HG03064 (cell line): ENCODE data around the gene RGS18.
"Not testable (repeated sequence)": the region's sequence is repeated elsewhere in the genome, so short reads cannot be mapped to it uniquely, and the experiment has no call there.

Experiments used
- ATAC-seq: cut with Tn5 transposase; IDR thresholded peaks from one replicate; pipeline ENCODE4 v1.9.1; 2021; ENCODE audit warnings: low read depth; ENCODE audit not compliant: unreplicated experiment

The RGS18 gene, protein sequence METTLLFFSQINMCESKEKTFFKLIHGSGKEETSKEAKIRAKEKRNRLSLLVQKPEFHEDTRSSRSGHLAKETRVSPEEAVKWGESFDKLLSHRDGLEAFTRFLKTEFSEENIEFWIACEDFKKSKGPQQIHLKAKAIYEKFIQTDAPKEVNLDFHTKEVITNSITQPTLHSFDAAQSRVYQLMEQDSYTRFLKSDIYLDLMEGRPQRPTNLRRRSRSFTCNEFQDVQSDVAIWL

DNA sequence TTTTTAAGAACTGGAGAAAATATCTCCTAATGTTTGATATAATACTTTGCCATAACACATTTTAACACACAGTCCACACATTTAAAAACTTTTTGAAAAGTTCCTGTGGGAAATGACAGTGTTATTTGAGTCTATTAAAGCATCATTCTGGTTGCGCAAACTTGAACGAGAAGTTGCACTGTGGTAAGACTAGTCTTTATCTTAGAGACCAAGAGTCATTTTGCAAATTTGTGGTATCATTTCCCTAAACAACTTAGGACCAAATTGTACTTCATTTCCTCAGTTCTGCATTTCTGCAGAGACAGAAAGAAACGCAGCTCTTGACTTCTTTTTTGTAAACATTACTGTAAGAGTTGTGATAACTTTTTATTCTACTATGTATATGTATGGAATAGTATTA lies at the start of gene RGS18:
RGS18 (plus strand) TSS at position 282 of the 400 bp plus-strand sequence. CDS start 176 bp downstream, outside the sequence.
- ATAC-seq, result no peak

DNA sequence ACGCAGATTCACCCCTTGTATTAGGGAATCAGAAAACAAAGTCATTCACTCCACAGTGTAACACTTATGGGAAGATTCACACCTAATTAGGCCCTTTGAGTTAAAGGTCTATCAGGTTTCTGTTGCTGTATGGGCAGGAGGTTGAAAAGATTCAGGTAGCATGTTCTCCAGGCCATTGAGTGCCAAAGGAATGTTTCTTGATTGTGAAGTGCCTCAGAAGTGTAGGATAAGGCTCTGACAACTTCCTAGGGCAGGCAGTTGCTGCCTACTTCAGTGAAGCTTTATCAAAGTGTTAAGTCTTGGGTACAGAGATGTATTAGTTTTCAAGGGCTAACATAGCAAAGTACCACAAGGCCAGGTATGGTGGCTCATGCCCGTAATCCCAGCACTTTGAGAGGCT lies 48.7 kb upstream of the RGS18 start:
- ATAC-seq, result no peak

GRCh38 chr1:192115000-192115399 lies 43.3 kb upstream of the RGS18 start:
- ATAC-seq, result no peak

DNA sequence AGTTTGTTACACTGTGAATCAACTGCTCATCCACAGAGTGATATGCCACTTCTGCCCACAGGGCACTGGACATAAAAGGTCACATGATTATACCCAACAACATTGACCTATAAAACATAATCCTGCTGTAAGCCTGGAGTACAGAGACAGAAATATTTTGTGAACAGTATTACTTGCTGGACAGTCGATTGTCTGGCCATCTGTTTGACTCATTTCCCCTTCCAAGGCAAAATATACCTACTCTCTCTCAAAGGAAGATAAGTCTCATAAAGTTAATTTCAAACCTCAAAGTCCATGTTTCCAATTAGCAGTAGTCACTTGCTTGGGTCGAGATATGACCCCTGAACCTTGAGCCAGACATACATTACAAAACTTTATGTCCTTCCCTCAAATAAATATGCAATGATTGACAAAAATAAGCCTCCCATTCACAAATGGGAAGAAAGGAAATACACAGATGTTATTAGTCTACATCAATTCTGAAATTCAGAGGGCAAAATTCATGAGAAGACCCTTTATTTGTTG lies 39.3 kb upstream of the RGS18 start:
- ATAC-seq, result no peak

- no peak for ATAC-seq
Observed at GRCh38 chr1:192119701-192120100, 38.6 kb upstream of the RGS18 start.

- no peak for ATAC-seq
Observed at GRCh38 chr1:192122668-192123067, 35.6 kb upstream of the RGS18 start.

GRCh38 chr1:192123212-192123611 lies 35.0 kb upstream of the RGS18 start:
- ATAC-seq, result no peak

DNA sequence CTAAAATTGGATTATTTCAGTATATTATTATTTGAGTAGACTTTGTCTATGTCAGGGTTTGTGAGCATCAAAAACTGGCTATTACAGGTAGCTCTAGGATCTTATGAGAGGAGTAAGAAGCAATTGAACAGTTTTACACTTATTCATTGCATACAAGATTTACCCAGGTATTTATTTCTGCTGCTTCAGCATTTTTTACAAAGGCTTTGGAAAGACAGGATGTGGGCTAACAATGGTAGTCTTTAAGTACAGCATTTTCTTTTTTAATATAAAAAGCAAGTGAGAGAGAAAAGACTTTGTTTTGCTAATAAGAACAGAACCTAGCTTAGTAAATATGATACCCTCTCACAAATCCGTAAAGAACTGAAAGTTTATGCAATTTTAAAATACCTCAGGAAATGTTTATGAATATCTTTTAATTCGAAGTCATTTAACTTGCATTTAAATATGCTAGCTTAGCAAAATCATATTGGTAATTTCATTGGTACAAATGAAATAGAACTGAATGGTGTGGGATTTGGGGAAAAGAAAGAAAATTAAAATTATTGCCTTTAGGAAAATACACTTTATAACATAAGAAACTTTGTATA lies 32.1 kb upstream of the RGS18 start:
- ATAC-seq, result no peak

DNA sequence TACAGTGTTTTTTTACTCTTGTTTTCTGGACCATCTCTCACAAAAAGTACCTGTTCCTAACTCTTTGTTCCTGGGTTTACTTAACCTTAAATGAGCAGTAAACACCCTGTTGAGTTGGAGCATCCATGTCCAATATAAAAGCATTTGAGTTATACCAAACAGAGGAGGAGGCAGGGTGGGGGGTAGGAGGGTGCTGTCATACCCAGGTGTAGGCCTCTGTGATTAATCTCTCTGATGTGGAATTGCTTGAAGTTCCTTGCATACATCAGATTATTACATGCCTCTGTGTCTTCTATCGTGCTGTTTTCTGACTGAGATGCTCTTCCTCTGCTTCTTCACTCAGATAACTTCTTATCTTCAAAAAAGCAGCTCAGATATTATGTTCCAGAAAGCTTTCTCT lies 28.1 kb upstream of the RGS18 start:
- ATAC-seq, result no peak

GRCh38 chr1:192130865-192131264 lies 27.4 kb upstream of the RGS18 start:
- not testable (repeated sequence) for ATAC-seq

DNA sequence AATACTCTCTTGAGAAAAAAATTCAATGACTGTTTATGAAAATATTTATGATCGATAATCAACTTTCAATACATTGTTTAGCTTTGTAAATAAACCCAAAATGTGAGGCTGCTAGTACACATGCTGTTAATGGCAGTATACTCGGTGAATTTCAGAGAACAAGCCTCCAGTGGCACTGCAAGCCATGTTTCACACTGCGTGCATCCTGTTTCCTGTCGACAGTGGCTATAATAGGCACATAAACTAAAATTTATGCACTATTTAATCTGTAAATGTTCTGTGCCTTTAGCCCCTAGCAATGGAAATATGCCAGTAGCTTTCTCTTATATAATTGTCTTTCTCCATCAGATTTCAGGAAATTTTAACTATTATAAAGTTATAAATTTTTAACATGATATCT lies 26.3 kb upstream of the RGS18 start:
- ATAC-seq, result no peak

GRCh38 chr1:192133350-192133926 lies 24.8 kb upstream of the RGS18 start:
- ATAC-seq, result no peak

- no peak for ATAC-seq
Observed at GRCh38 chr1:192140382-192140781, 17.9 kb upstream of the RGS18 start.

GRCh38 chr1:192147221-192147620 lies 11.0 kb upstream of the RGS18 start:
- ATAC-seq, result no peak

DNA sequence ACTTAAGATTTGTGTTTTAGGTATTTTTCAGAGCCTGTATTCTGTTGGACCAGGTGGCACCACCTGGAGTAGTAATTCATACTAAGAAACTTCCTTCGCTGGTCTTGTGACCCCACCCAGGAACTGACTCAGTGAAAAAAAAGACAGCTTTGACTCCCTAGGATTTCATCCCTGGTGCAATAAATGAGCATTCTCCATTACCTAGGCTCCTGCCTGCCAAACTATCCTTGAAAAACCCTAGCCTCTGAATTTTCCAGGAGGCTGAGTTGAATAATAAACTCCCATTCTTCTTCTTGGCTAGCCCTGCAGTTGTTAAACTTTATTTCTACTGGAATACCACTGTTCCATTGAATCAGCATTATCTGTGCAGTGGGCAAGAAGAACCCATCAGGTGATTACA lies 10.6 kb upstream of the RGS18 start:
- ATAC-seq, result no peak

- no peak for ATAC-seq
Observed at GRCh38 chr1:192151176-192151575, 7.1 kb upstream of the RGS18 start.

DNA sequence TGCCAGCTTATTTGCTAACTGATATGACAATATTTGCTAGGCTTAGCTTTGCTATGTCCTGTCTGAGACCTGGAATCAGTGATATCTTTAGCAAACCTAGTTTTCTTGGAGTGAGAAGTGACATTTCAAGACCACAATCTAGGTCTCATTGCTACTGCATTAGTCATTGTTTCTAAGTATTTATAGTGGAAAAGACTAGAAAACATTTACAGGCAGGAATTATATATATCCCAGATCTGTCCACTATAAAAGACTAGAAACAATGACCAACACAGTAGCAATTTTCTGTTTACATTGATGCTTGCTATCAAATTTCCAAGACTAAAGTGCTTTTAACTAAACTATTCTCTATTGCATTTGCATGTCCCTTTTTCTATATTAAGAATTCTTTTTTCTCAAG lies 5.0 kb upstream of the RGS18 start:
- ATAC-seq, result no peak

DNA sequence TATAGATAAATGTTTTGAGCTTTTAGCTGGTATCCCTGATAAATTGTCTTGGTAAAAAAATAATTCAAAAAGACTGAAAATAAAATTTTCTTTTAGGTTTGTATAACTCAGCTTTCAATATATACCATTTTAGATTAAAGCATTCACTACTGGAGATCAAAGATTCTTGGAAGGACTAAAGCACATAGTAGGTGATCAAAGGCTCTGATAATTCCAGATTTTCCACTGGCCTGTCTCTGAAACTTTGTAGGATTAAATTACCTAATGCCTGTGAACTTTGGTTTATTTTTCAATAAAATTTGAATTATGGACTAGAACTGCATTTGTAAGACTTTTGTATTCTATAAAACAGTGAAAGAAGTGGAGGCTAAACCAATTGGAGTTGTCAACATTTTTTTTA lies 1.2 kb upstream of the RGS18 start:
- ATAC-seq, result no peak

DNA sequence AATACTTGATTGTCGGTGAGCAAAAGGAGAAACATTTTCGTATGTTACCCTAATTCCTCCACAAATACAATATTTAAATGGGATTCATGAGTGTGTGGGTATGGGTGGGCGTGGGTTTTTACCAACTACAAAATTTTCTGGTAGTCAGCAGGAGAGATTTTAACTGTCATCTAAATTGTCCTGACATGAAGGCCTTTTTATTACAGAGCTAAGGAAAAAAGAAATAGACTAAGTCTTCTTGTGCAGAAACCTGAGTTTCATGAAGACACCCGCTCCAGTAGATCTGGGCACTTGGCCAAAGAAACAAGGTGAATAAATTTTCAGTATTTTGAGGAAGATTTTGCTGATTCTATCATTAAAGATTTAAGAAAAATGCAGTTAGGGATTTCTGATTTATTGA lies 752 bp downstream of the RGS18 start:
- ATAC-seq, result no peak

GRCh38 chr1:192159781-192160180 lies 1.5 kb downstream of the RGS18 start:
- no peak for ATAC-seq

DNA sequence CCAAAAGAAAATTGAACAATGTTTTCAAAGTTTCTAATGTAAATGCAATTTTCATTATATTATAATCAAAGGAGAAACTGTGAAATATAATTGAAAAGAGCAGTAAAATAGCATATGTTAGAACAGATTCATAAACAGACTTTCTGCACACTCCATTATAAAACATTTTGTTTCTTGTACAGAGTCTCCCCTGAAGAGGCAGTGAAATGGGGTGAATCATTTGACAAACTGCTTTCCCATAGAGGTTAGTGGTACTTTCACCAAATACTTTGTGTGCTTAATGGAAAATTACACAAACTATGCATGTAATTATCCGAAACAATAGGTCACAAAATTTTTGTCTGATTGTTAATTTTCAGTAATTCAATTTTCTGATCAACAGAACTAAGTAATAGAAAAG lies 1.9 kb downstream of the RGS18 start:
- ATAC-seq, result no peak

- no peak for ATAC-seq
Observed at GRCh38 chr1:192161976-192162375, 3.7 kb downstream of the RGS18 start.
